Measurements from ENCODE around the gene TUFM.
"Not testable (repeated sequence)": the region's sequence is repeated elsewhere in the genome, so short reads cannot be mapped to it uniquely, and the experiment has no call there.

TUFM gene

DNA sequence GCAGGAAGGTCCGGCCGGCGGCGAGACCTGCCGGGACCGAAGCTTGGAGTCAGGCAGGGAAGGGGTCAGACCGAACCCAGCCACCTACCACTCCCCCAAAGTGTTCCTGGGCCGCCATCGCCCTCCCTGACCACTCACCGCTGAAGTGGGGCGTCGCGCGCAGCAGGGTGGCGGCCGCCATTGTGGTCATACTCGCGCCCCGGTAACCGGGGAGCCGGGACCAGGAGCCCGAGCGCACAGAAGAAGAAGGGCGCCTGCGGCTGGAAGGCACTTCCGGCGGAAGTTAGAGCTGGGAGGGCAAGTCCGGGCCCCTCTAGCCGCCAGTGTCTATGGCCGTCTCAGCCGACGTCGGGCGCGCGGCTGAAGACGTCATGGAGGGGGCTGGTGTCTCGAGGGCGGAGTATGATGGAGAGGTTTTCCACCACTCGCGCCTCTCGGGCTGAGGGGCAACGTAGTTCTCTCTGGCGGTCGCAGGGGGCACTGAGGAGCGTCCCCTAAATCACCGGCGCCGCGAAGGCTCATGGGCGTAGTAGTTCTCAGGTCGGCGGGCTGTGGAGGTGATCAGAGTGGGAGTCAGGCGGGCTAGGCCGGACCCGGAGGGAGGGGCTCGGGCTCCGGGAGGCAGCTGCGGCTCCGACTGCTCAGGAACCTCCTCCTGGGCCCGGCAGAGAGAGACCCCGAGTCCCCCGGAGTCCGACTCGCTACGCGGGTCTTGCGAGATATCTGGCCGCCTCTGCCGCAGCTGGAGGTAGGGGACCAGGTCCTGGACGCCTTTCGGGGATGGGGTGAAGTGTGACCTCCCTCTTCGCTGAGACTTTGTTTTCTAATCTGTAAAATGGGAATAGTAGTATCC lies at the start of gene TUFM:
TUFM (minus strand) TSS at position 269 of the 853 bp plus-strand sequence; CDS start at position 190, 79 bp downstream.
- DNase-seq (ENCODE audit: low read depth, low spot score): peak; percentile 99
- peak within 1 kb of the TSS; percentile 98 for H3K4me3 ChIP-seq (ENCODE audit: low read depth, low read length)
- TF ChIP-seq, protein P1, sequence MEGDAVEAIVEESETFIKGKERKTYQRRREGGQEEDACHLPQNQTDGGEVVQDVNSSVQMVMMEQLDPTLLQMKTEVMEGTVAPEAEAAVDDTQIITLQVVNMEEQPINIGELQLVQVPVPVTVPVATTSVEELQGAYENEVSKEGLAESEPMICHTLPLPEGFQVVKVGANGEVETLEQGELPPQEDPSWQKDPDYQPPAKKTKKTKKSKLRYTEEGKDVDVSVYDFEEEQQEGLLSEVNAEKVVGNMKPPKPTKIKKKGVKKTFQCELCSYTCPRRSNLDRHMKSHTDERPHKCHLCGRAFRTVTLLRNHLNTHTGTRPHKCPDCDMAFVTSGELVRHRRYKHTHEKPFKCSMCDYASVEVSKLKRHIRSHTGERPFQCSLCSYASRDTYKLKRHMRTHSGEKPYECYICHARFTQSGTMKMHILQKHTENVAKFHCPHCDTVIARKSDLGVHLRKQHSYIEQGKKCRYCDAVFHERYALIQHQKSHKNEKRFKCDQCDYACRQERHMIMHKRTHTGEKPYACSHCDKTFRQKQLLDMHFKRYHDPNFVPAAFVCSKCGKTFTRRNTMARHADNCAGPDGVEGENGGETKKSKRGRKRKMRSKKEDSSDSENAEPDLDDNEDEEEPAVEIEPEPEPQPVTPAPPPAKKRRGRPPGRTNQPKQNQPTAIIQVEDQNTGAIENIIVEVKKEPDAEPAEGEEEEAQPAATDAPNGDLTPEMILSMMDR (IDR thresholded peaks at IDR 0.05; ENCODE audit: low read depth, low read length): peak; percentile 71
- in situ Hi-C loops (cut with HindIII; ENCODE audit: low sequenced_read_pairs): no loop called here

DNA sequence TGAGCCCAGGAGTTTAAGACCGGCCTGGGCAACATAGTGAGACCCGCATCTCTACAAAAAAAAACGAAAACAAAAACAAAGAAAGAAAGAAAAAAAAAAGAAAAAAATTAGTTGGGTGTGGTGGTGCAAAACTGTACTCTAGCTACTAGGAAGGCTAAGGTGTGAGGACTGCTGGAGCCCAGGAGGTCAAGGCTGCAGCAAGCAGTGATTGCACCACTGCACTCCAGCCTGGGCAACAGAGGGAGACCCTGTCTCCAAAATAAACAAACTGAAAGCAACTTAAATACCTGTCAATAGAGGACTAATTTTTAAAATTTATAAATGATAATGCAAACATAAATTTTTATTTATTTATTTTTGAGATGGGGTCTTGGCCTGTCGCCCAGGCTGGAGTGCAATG lies 49.5 kb upstream of the TUFM start:
- no peak for DNase-seq (ENCODE audit: low read depth, low spot score)
- TF ChIP-seq, protein P1 (IDR thresholded peaks at IDR 0.05; ENCODE audit: low read depth, low read length): no peak
- no peak overlapping the region for H3K4me3 ChIP-seq (ENCODE audit: low read depth, low read length)
- in situ Hi-C loops (cut with HindIII; ENCODE audit: low sequenced_read_pairs): no loop called here

DNA sequence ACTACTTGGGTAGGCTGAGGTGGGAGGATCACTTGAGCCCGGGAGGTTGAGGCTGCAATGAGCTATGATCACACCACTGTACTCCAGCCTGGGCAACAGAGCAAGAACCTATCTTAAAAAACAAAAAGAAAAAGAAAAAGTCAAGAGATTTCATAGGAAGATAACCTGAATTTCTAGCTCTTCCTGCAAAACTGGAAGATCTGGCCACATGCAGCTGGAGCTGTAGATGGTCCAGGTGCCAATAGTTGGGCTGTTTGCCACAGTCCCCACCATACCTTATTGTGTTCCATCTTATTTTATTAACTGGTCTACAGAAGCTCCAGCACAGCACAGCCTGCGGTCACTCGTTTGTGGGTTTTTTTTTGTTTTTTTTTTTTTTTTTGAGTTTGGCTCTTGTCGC lies 47.1 kb upstream of the TUFM start:
- no peak overlapping the region for H3K4me3 ChIP-seq (ENCODE audit: low read depth, low read length)
- TF ChIP-seq, protein P1 (IDR thresholded peaks at IDR 0.05; ENCODE audit: low read depth, low read length): no peak
- no peak for DNase-seq (ENCODE audit: low read depth, low spot score)
- in situ Hi-C loops (cut with HindIII; ENCODE audit: low sequenced_read_pairs): no loop called here

DNA sequence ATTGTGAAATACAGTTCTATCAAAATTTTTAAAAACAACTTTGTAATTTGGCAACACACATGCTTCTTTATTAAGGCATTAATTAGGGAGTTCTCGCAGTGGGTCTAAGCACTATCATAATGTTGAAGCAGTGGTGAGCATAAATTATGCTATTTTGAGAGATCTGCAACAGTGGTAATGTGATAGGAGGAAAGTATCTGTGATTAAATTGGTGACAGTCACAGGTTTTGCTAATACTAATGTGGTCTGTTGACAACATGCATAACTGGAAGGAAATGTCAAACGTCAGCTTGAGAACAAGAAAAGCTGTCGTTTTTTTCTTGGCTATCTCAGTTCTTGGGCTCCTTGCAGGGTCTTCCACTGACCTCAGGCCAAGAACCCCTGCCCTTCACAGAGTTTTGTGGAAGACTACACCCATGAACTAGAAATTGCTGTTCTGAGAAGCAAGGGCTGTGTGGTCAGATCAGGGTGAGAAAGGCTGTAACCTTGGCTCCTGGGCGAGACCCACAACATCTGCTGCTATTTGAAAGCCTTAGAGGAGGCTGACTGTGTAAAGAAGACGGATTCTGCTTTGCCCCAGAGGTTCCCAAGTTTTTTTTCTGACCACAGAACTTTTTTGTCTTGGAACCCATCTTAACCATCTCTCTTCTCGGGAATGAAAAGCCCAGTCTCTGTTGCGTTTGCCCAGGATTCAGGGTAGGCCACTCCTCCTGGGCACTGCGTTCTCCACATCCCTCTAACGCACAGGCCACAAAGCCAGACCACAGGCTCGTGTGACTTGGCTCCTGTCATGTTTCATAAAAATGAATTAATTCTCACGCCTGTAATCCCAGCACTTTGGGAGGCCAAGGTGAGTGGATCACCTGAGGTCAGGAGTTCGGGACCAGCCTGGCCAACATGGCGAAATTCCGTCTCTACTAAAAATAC lies 46.1 kb upstream of the TUFM start:
- no peak overlapping the region for H3K4me3 ChIP-seq (ENCODE audit: low read depth, low read length)
- TF ChIP-seq, protein P1 (IDR thresholded peaks at IDR 0.05; ENCODE audit: low read depth, low read length): no peak
- in situ Hi-C loops (cut with HindIII; ENCODE audit: low sequenced_read_pairs): no loop called here
- DNase-seq (ENCODE audit: low read depth, low spot score): no peak

DNA sequence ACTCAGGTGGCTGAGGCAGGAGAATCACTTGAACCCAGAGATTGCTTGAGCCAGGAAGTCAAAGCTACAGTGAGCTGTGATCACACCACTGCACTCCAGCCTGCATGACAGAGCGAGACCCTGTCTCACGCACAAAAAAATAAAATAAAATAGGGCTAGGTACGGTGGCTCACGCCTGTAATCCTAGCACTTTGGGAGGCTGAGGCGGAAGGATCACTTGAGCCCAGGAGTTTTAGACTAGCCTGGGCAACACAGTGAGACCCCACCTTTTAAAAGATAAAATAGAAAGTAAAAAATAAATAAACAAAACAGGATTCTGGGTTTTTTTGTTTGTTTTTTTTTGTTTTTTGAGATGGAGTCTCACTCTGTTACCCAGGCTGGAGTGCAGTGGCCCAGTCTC lies 44.2 kb upstream of the TUFM start:
- DNase-seq (ENCODE audit: low read depth, low spot score); in situ Hi-C loops (cut with HindIII; ENCODE audit: low sequenced_read_pairs); H3K4me3 ChIP-seq (ENCODE audit: low read depth, low read length): not testable (repeated sequence)

DNA sequence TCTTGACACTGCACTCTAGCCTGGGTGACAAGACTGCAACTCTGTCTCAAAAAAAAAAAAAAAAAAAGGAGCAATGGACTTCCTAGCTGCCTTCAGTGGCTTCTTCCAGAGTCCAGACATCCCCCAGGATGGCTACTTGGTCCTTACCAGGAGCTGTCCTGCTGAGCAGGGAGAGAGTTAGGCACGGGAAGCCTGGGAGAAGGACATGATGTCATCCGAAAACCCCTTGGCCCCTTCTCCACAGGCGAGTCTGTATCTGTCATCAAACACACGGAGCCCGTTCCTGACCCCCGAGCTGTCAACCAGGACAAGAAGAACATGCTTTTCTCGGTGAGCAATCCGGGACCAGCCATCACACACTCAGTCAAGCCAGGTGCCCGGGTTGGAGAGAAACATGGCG lies 40.8 kb upstream of the TUFM start:
- no peak for DNase-seq (ENCODE audit: low read depth, low spot score)
- no peak overlapping the region for H3K4me3 ChIP-seq (ENCODE audit: low read depth, low read length)
- TF ChIP-seq, protein P1 (IDR thresholded peaks at IDR 0.05; ENCODE audit: low read depth, low read length): no peak
- in situ Hi-C loops (cut with HindIII; ENCODE audit: low sequenced_read_pairs): no loop called here

All from astrocyte of the spinal cord (primary cell).